Measurements from ENCODE around the gene CACNA1C.

CACNA1C gene

DNA sequence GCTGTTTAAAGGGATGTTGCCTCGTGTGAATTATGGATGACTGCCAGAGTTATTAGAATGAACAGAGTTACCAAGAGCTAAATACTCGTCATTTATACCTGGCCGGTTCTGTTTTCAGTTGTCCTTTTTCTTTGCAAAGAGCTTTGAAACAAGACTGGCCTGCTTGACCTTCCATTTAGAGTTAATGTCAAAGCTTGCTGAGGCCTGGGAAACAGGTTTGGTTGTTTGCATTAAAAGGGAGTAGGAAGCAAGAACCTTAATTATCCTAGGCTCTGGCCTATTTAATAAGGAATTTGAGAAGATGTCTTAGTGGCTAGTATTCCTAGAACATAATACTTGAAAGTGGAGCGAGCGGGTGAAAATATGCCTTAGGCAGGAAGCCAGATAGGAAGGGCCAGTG is 233.3 kb downstream of the CACNA1C start:
- no peak for DNase-seq

DNA sequence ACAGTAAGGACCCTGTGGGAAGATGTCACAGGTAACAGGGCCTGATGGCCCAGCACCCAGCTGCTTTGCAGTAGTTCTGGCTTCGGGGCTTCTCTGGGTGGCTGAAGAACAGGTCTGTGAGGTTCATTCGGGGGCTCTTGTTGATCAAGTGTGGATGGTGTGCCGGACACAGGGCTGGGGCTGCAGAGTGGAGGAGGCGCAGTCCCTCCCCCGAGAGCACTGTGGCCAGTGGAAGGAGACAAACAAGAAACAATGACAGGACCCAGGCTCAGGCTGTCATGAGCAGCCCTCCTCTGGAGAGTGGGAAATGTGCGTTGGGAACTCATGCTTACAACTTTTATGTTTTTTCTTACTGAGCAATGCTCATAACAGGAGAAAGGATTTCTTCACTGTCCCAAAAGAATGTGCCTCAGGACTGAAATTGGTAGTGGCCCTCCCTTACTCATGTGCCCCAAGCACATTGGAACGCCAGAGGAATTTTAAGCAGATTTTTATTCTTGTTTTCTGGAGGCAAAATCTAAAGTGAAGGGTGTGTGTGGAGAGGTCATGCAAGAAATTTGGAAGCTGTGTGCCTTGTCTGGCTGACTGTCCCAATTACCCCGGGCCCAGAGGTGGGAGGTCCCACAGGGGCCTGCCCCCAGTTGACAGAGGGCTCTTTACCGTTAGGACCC is 233.8 kb downstream of the CACNA1C start:
- no peak for DNase-seq

DNA sequence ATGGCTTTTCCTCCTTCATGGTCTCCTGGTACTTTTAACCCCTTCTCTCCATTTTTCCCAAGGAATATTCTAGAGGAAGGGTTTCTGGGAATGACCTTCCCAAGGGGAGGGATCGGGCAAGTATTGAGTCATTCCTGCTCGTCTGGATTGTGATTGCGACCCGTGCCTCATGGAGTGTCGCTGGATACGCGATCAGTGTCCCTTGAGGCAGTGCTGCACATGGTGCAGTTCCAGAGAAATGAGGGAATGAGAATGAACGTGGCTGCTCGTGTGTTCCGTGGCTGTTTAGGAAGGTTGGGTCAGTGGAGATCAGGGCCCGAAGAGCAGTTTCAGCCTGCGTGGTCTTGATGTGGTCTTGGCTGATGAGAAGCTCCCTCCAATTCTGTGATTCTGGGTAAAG is 234.4 kb downstream of the CACNA1C start:
- no peak for DNase-seq

DNA sequence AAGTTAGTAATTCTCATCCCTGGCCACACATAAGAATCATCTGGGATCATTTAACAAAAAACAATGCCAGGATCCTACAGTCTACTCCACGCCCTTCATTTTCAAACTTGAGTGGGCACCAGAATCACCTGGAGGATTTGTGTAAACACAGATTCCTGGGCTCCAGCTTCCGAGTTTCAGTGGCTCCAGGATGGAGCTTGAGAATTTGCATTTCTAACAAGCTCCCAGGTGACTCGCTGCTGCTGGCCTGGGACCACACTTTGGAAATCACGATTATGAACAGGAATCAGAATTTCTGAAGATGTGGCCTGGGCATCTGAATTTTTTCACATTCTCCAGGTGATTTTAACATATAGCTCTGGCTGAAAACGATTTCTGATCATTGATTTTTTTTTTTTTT is 234.8 kb downstream of the CACNA1C start:
- DNase-seq = no peak

DNA sequence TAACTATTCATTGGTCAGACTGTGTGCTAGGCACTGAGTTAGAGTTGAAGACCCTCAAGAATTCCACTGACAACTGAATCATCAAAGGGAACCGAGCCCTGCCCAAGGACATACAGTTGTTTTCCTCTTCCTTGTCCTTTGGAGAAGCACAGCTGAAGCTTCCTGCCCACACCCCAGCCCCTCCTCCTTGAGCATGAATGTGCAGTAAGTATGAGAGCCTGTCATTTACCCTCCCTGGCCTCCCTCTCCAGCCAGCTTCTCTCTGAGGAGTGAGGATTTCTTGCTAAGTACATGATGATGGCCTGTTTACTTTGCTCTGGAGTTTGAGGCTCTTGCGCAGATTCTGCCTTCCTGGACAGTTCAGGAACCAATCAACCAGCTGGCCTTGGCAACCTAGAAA is 235.2 kb downstream of the CACNA1C start:
- DNase-seq = no peak

DNA sequence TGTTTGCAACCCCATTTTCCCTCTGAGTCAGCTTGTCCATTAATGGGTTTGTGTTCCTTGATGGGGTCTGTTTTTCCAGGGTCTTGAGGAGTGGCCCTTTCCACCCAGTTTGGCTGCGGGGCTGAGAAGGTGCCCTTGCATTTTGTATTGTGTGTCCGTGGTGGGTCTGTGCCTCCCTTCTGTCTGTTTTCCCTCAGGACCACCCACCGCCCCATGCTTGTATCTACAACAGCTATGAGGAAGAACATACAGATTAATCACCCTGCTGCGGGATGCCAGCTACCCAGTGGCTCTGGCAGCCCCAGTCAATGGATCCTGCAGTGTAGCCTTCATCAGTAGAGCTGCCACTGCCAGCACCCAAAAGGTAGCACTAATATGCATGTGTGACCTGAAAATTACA is 235.7 kb downstream of the CACNA1C start:
- no peak for DNase-seq

DNA sequence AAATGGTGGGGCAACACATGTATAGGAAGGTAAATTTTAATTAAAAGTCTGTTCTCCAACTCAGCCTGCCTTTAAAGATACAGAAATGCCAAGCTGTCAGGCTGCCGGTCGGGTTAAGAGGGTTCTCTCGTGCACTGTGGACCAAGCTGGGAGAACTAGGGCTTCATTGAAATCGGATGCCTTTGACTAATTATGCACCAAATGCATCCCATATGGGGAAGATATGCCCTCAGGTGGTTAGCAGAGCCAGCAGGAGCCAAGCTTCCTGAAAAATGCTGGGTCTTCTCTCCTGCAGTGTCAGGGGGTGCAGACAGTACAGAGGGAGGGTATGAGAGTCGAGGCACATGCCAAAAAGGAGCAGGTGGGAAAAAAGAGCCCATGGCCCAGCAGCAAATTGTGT is 236.1 kb downstream of the CACNA1C start:
- DNase-seq = no peak

DNA sequence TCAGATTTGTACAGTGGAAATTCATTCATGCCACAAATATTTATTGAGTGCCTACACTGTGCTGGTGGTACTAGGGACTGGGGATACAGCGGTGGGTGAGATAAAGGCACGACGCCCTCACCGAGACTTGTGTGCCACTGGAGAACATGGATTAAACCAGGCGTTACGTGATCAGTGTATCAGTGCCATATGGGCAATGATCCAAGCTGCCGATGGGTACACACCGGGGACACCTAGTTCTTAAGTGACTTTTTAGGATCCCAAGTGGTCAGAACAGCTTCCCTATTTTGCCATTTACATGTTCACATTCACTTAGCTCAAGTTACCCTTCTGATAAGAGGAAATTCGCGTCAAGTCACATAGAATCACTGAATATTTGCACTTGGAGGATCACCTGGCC is 236.7 kb downstream of the CACNA1C start:
- no peak for DNase-seq

DNA sequence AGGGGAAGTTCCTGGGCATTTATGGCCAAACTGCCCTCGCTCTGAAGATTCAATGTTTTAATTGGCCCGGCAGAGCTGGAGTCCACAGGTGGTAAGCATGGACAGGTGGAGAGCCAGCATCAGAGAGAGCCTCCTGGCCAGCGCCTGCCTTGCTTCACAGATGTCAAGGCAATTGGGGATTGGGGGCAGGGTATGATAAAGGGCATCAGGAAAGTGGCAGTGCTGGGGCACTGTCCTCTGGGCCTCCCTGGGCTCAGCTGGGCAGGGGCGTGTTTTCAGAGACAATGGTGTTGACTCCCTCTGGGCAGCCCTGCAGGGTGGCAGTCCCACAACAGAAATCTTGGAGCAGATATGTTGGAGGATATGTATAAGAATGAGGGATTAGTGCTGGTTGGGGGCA is 237.3 kb downstream of the CACNA1C start:
- DNase-seq = no peak

DNA sequence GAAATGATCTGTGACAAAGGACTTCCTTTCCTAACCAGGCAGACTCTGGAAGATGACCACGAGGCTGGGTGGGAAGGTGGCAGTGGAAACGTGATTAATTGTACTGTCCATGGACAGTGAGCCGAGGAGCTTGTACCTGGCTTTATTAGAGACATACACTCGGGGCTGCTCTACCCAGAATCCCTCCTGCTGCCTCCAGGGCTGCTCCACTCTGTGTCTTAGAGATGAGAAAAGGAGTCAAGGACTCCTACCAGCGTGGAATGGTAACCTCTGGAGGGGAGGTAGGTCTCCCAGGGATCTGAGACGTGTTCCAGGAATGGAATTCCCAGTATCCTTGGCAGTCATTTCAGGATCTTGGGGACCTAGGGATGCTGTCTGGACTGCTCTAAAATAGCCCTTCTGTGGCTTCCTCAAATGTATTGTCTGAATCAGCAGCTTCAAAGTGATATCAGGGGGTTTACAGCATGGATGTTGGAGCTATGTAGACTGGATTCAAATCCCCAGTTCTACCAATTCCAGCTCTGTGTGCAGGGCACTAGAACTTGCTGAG is 237.8 kb downstream of the CACNA1C start:
- DNase-seq = no peak

DNA sequence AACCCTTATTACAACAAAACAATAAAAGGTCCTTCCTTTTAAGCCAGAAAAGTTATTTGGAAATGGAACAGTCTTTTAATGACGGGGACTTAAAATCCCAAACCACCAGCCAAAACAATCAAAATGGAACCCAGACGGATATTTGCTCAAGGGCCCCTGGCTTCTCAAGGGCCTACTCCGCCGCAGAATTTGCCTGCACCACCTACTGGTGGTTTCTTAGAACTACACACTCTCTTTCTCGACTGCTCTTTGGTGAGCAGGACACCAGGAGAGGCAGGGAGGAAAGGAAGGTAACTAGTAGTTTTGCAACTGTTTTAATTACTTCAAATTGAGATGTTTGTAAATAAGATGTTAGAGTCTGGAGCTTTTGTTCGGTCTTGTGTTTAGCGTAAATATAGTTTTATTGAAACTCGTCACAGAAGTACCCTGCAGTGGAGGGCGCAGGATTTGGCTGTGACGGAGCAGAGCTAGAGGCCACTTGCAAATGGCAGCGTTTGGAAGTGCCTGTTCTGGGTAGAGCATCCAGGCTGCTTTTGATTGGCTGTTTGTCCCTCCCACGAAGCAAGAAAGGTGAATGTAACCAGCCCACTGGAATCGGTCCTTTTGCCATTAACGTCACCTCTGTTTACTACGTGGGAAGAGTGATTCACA is 238.5 kb downstream of the CACNA1C start:
- DNase-seq = peak; percentile 59

DNA sequence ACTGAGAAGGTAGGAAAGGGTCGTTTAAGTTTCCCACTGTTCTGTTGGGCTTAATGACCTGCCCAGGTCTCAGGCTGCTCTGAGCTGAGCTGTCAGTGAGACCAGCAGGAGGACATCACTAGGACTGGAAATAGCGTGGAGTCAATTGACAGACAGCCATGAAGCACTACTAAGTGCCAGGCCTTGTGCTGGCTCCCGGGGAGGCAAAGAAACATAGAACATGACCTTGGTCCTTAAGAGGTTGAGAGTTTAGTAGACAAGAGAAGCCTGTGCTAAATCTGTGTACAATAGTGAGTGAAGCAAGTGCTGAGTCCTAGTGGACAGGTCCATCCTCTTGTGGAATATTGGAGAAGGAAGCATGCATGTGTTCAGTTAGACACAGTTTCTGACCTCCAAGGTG is 239.2 kb downstream of the CACNA1C start:
- DNase-seq = no peak

DNA sequence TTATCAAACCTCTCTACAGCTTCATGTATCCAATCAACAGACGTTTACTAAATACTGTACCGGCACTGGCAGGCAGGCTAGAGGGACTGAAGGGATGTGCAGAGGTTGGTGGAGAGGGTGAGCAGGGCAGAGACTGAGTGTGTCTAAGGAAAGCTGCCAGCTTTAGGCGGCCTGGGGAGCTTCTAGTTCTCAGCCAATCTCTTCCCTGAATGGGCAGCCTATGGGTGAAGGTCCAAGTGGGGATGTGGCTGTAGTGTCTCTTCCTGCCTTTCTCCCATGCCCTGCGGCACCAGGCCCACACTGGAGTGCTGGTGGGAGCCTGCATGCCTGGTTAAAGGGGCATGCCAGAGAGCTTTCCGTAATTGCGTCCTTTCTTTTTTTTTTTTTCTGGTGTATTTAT is 239.8 kb downstream of the CACNA1C start:
- no peak for DNase-seq

DNA sequence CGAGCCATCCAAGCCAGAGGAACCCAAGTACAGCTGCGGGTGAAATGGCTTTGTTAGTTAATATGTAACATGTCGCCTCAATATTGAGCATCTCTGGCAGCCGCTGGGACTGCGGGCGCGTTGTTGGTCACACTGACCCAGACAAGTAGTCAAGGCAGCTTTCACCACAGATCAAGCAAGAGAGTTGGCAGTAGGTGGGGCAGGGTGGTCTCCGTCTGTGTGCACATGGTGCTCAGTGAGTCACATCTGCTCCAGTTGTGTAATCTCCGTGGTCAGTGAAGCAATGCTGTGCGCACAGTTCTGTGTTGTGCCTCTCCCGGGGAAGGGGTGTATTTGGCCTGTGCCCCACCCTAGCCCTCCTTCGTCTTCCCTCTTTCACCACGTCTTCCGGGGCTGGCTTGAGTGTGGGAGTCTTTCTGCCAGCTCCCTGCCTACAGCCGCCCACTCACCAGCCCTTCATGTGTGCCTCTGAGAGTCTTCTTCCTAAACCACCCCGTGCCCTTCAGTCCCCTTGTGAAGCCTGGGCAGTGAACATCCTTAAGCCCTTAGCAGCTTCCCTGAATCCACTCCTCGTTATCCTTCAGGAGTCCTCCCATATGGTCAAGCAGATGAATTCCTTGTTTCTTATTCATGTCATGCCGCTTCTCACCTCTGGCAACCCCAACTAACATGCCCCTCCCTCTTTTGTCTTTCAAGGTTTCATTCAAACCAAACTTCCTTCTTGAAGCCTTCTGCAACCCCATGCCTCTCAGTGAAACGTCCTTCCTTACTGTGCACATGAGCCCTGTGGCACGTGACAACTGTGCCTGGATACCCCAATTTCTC is 242.1 kb downstream of the CACNA1C start:
- no peak for DNase-seq

DNA sequence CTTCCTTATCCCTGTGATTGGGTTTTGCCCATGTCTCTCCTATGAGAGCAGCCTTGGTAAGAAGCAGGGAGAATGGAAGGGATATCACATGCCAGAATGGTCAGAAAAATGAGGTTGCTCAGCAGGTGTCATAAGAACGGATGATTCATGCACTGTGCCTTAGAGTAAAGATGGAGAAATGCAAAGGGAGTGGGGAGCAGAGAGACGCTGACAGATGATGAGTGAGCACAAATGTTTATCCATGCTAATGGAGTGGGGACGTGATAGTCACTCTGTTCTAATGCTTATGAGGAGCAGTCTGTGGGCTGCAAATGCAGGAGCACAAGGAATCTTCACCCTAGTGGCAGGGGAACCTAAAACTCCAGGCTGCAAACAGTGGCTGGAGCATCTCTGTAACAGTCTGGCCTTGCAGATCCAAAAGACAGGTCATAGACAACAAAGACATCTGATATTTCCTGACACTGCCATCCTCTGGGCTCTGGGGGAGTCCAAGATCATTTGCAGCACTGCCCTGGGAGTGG is 243.2 kb downstream of the CACNA1C start:
- no peak for DNase-seq

DNA sequence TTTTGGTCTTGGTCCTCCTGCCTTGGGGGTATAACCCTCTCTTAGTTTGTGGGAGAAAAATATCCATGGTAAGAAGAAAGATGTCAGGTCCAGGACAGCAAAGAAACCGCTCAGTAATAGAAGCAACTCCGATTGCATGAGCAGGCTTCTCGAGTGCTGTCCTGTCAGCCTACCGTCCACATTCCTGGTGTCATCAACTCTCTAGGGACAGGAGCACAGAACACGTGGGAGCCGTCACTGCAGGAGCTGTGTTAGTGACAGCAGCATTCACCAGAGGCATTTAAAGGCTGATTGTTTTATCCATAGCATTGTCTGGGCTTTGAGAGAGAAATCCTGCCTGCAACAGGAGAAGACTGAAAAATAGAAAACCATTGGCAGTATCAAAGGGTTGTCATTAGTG is 244.2 kb downstream of the CACNA1C start:
- no peak for DNase-seq

DNA sequence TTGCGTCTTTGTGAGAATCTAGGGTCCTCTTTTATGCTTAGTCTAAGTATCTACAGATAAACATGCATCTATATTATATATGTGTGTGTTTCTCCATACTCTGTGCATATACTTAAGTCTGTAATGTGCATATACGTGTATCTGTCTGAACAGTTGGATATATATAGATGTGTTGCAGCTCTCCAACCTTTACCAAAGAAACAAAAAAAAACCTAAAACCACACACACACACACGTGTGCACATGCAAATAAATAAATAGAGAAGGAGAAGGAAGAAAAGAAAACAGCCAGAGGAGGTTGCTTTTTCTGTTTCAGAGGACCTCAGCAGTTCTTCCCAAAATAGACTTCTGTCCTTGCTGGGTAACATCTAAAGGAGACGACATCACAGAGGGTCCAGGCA is 244.9 kb downstream of the CACNA1C start:
- DNase-seq = no peak

DNA sequence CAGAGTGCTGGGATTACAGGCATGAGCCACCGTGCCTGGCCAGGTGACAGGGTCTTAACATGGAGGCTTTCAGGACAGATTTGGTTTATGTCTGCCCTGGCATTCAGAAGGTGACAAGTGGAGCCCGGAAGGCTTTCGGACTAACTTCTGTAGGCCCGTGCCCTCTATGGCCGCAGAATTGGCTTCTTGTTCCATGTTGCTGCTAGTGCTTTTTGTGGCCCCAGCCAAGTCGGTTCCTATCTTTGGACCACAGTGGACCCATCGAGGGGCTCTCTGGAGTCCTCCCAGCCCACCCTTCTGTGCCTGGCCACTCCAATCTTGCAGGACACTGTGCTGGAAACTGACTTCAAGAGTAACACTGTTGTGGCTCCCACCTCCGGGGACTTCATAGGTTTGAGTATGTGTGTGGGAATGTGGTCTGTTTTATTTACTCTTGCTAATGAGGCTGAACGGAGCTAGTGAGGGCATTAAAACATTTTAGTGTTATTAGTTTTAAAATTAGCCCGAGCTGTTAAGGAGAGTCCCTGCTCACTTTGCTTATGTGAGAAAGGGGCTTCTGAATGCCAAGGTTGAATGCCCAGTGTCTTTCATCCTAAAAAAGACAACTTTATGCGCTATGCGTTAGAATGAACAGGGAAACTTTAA is 245.9 kb downstream of the CACNA1C start:
- DNase-seq = no peak

DNA sequence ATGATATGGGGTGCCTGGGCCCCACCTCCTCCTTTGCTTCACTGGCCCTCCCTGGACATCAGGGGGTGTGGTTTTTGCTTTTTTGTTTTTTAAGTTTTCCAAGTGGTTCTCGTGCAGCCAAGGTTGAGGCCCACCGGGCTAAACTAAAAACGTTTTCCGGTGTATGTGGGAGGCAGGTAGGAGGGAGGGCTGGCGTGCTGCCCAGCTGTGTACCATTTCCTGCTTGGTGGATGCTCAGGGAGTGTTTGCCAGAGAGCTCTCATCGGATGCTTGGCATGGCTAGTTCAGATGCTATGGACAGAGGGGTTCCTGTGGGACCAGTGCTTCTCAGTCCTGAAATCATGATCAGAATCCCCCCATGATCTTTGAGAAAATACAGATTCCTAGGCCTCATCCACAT is 246.4 kb downstream of the CACNA1C start:
- no peak for DNase-seq

DNA sequence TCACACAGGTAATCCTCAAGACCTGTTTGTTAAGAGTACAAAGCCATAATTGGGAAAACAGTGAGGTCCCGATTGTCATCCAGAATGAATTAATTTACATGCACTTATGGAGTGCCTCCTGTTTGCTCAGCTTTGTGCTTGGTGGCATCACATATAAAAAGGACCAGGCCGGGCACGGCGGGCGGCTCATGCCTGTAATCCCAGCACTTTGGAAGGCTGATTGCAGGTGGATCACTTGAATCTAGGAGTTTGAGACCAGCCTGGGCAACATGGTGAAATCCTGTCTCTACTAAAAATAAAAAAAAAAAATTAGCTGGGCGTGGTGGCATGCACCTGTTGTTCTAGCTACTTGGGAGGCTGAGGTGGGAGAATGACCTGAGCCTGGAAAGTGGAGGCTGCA is 247.4 kb downstream of the CACNA1C start:
- DNase-seq = no peak

DNA sequence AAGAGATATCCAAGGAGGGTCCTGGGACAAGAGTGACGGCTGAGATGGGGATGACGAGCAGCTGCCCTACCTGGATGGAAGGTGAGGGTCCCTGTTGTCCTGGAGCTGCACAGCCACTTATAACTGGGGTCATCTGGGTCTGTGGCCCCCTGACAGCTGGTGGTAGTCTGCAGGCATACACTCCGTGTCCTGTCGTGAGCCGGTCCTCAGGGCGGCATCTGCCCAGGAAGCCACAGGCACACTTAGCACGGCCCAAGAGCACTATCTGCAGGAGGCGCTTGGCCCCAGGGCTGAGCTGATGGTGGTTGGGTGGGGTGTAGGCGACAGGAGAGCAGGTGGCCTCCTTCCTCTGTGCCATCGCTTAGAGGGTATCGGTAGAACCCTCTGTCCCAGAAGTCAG is 248.1 kb downstream of the CACNA1C start:
- DNase-seq = no peak

DNA sequence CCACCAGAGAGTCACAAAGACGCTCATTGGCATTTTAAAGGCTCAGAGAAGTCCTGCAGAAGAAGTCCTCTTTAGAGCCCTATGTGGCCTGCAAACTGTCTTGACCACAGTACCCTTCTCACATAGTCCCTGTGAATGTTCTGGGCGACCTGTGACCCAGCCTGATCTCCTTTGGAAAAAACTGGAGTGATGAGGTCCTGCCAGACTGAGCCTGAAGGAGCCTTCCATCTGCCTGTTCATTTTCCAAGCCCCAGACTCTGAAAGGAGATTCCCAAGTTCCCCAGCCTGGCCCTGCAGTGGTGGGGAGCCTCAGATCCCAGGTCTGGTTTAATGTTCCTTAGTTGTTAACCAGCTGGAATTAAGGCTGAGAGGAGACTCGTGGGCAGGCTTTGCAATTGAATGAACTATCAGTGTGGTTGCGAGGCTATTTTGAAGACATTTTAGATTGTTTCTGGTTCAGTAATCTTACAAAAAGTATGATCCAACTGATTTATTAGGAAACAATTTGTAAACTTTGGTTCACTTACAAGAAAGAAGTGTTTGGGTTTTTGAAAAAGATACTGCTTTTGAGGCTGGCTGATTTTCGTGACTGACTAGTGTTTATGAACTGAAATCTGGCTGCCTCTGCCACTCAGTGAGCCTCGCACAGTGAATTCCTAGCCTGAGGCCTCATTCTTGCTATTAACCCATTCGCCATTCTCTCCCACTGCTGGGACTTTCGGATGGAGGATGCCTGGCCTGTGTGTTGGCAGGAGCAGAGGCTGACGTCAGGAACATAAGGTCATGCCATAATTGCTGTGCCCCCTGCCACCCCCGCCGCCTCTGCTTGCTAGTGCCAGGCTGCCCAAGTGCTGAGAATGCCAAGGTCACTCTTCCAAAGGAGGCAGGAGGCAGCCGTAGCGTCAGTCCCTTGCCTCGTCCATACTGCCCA is 249.0 kb downstream of the CACNA1C start:
- no peak for DNase-seq

Measured in activated CD8-positive, alpha-beta memory T cell treated with anti-CD3 and anti-CD28 coated beads, Interleukin-2, amount 50 U/mL, for 48 hours (primary cell).